GM23338 (cell line): Measurements from ENCODE around the gene NKAIN2. TPM values are rescaled to one million over a fixed set of nuclear protein-coding genes. Genes with fewer than 3 reads are reported as not detected.
"Not testable (repeated sequence)": the region's sequence is repeated elsewhere in the genome, so short reads cannot be mapped to it uniquely, and the experiment has no call there.

Source experiments
- ATAC-seq: fragments of 200-7000 bp; cut with Tn5 transposase; 3 replicates; pipeline ENCODE4 v1.9.1; 2020
- DNase-seq: peaks from one replicate; pipeline ENCODE4 v3.0.0-alpha.2; 2015; ENCODE audit warnings: low spot score
- H2AFZ ChIP-seq: fragments of 200-600 bp; sonication (generic); 2 replicates; pipeline ENCODE4 v1.8.0; 2016; ENCODE audit warnings: antibody characterized with exemption, mild to moderate bottlenecking, moderate library complexity
- H3F3A ChIP-seq: fragments of 200-600 bp; sonication (generic); replicated peaks from 2 replicates; pipeline ENCODE4 v1.8.0; 2017; ENCODE audit warnings: antibody characterized with exemption, mixed run types, low read depth
- H3K27ac ChIP-seq: fragments of 200-600 bp; sonication (generic); 2 replicates; pipeline ENCODE4 v1.6.1; 2016; ENCODE audit warnings: low read depth
- H3K27me3 ChIP-seq: fragments of 200-600 bp; sonication (generic); 2 replicates; pipeline ENCODE4 v1.8.0; 2016; ENCODE audit warnings: mild to moderate bottlenecking, mixed run types, moderate library complexity; ENCODE audit not compliant: insufficient read depth
- H3K36me3 ChIP-seq: fragments of 200-600 bp; sonication (generic); 2 replicates; pipeline ENCODE4 v1.8.0; 2016; ENCODE audit warnings: mild to moderate bottlenecking; ENCODE audit not compliant: insufficient read depth
- H3K4me1 ChIP-seq: fragments of 200-600 bp; sonication (generic); 2 replicates; pipeline ENCODE4 v1.8.0; 2016; ENCODE audit warnings: mild to moderate bottlenecking, moderate library complexity; ENCODE audit not compliant: insufficient read depth
- H3K4me2 ChIP-seq: fragments of 200-600 bp; sonication (generic); 2 replicates; pipeline ENCODE4 v1.7.1; 2017; ENCODE audit warnings: mixed run types
- H3K4me3 ChIP-seq: fragments of 200-600 bp; sonication (generic); 2 replicates; pipeline ENCODE4 v1.6.1; 2016; ENCODE audit warnings: mixed run types
- H3K79me2 ChIP-seq: fragments of 200-600 bp; sonication (generic); replicated peaks from 2 replicates; pipeline ENCODE4 v1.8.0; 2017; ENCODE audit warnings: mild to moderate bottlenecking; ENCODE audit not compliant: insufficient read depth
- H3K9me2 ChIP-seq: fragments of 200-600 bp; sonication (generic); 2 replicates; pipeline ENCODE4 v1.8.0; 2017; ENCODE audit not compliant: insufficient read depth
- H4K20me1 ChIP-seq: fragments of 200-600 bp; sonication (generic); replicated peaks from 2 replicates; pipeline ENCODE4 v1.8.0; 2017; ENCODE audit warnings: mild to moderate bottlenecking; ENCODE audit not compliant: insufficient read depth
- H3K27ac Mint-ChIP-seq: 2 replicates; pipeline ENCODE4 v1.8.0; 2020; ENCODE audit warnings: inconsistent platforms, mild to moderate bottlenecking, moderate library complexity, mixed read lengths
- H3K27me3 Mint-ChIP-seq: 3 replicates; pipeline ENCODE4 v1.8.0; 2022; ENCODE audit warnings: low read depth, mild to moderate bottlenecking, moderate library complexity, mixed read lengths, inconsistent platforms; ENCODE audit not compliant: insufficient read depth, poor library complexity
- H3K36me3 Mint-ChIP-seq: 3 replicates; pipeline ENCODE4 v1.8.0; 2021; ENCODE audit warnings: low read depth, mild to moderate bottlenecking, inconsistent platforms, moderate library complexity, mixed read lengths
- H3K4me1 Mint-ChIP-seq: 3 replicates; pipeline ENCODE4 v1.8.0; 2020; ENCODE audit warnings: mild to moderate bottlenecking, inconsistent platforms, mixed read lengths
- H3K4me3 Mint-ChIP-seq: 3 replicates; pipeline ENCODE4 v1.8.0; 2021; ENCODE audit warnings: moderate library complexity, mild to moderate bottlenecking, inconsistent platforms, mixed read lengths
- H3K9me3 Mint-ChIP-seq: 3 replicates; pipeline ENCODE4 v1.8.0; 2020; ENCODE audit warnings: moderate library complexity, mild to moderate bottlenecking, inconsistent platforms, mixed read lengths
- ETS1 ChIP-seq: IDR thresholded peaks from 2 replicates; pipeline ENCODE4 v1.6.1; 2016; ENCODE audit warnings: antibody characterized with exemption
- EZH2 ChIP-seq: fragments of 200-600 bp; sonication (generic); IDR thresholded peaks from one replicate; pipeline ENCODE4 v1.8.0; 2017; ENCODE audit warnings: antibody characterized with exemption, mild to moderate bottlenecking, low read depth; ENCODE audit not compliant: unreplicated experiment
- EZH2phosphoT487 ChIP-seq: fragments of 200-600 bp; sonication (generic); IDR thresholded peaks from one replicate; pipeline ENCODE4 v1.8.1; 2018; ENCODE audit warnings: antibody characterized with exemption; ENCODE audit not compliant: unreplicated experiment
- NANOG ChIP-seq: IDR thresholded peaks from 2 replicates; pipeline ENCODE4 v1.6.1; 2016; ENCODE audit warnings: antibody characterized with exemption, borderline replicate concordance
- POLR2AphosphoS5 ChIP-seq: IDR thresholded peaks from 2 replicates; pipeline ENCODE4 v1.6.1; 2016; ENCODE audit warnings: antibody characterized with exemption, low read depth
- STAT1 ChIP-seq: IDR thresholded peaks from one replicate; pipeline ENCODE4 v1.6.1; 2016; ENCODE audit warnings: antibody characterized with exemption; ENCODE audit not compliant: unreplicated experiment
- ZNF331 ChIP-seq: fragments of 250-450 bp; sonication (Bioruptor Pico); IDR thresholded peaks from 2 replicates; pipeline ENCODE4 v1.5.0; 2020; ENCODE audit warnings: low read depth, mild to moderate bottlenecking, moderate library complexity
- polyA plus RNA-seq: library from polyadenylated mRNA; unstranded; fragments of >200 nt; fragmentation: Nextera tagmentation; extraction: Ambion mirVana; gene quantifications from 2 replicates; pipeline ENCODE4 v1.2.1, GENCODE V29; 2016
- total RNA-seq: library from RNA; depleted of rRNA; stranded (reverse); fragments of >200 nt; shearing (Covaris generic); gene quantifications from 2 replicates; pipeline ENCODE4 v1.2.3, GENCODE V29; 2014
- TF ChIP-seq, protein P1 (sequence below), 2 experiments: fragments of 200-600 bp in 1 of 2; sonication (generic) in 1 of 2; conservative IDR thresholded peaks; 2 replicates each; pipeline versions ENCODE4 v1.5.1 to v1.6.1; 2016 to 2017; ENCODE audit warnings: antibody characterized with exemption in 2 of 2, low read depth in 2 of 2, mild to moderate bottlenecking in 2 of 2, moderate library complexity in 1 of 2

NKAIN2 gene
- total and polyA plus RNA-seq, 2 experiments from 2014 or later, result 0.39 to 1.1 TPM

- not testable (repeated sequence) for H3F3A ChIP-seq, H3K9me3 Mint-ChIP-seq, H4K20me1 ChIP-seq, H3K27ac Mint-ChIP-seq, H3K4me3 ChIP-seq, H3K36me3 ChIP-seq, H3K27ac ChIP-seq, ATAC-seq, H3K36me3 Mint-ChIP-seq, H3K4me2 ChIP-seq, H3K4me3 Mint-ChIP-seq, H2AFZ ChIP-seq, H3K4me1 ChIP-seq, H3K79me2 ChIP-seq, H3K4me1 Mint-ChIP-seq, H3K27me3 ChIP-seq, DNase-seq, H3K9me2 ChIP-seq, H3K27me3 Mint-ChIP-seq
Observed at GRCh38 chr6:124167249-124167648, 363.6 kb downstream of the NKAIN2 start.

GRCh38 chr6:124190256-124190655 lies 386.6 kb downstream of the NKAIN2 start:
- Histone ChIP-seq H3K9me2 (no peaks in the 10 kb centered on the region), H2AFZ (no peak overlapping the region), H3K4me2 (peak overlapping the region; percentile 12; the same call in 1 of the 2 replicates), H3F3A (no peaks in the 10 kb centered on the region), H3K79me2 (no peaks in the 10 kb centered on the region), H3K27ac (peak overlapping the region; percentile 59; the same call in 1 of the 2 replicates), H3K4me3 (no peak overlapping the region), H3K27me3 (no peaks in the 10 kb centered on the region), H3K36me3 (no peaks in the 10 kb centered on the region), H3K4me1 (peaks cover 8% of the 10 kb centered on the region), H4K20me1 (no peaks in the 10 kb centered on the region)
- no peaks in the 10 kb centered on the region for H3K27me3 Mint-ChIP-seq
- no peak overlapping the region for H3K4me3 Mint-ChIP-seq
- H3K27ac Mint-ChIP-seq, result peak overlapping the region; percentile 74; the same call in 1 of the 2 replicates
- no peaks in the 10 kb centered on the region; the same call in 2 of the 3 replicates for H3K9me3 Mint-ChIP-seq
- peaks cover 13% of the 10 kb centered on the region for H3K4me1 Mint-ChIP-seq
- ATAC-seq (no peak), DNase-seq (peak; percentile 56)
- TF ChIP-seq STAT1, result no peak
- TF ChIP-seq POLR2AphosphoS5, result no peak
- no peak for TF ChIP-seq EZH2
- no peak for TF ChIP-seq NANOG
- TF ChIP-seq, protein P1, sequence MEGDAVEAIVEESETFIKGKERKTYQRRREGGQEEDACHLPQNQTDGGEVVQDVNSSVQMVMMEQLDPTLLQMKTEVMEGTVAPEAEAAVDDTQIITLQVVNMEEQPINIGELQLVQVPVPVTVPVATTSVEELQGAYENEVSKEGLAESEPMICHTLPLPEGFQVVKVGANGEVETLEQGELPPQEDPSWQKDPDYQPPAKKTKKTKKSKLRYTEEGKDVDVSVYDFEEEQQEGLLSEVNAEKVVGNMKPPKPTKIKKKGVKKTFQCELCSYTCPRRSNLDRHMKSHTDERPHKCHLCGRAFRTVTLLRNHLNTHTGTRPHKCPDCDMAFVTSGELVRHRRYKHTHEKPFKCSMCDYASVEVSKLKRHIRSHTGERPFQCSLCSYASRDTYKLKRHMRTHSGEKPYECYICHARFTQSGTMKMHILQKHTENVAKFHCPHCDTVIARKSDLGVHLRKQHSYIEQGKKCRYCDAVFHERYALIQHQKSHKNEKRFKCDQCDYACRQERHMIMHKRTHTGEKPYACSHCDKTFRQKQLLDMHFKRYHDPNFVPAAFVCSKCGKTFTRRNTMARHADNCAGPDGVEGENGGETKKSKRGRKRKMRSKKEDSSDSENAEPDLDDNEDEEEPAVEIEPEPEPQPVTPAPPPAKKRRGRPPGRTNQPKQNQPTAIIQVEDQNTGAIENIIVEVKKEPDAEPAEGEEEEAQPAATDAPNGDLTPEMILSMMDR (conservative IDR thresholded peaks at IDR 0.05; ENCODE audit: low read depth in 2 of 2), result no peak
- H3K36me3 Mint-ChIP-seq, result peaks cover 3% of the 10 kb centered on the region; the same call in 1 of the 3 replicates

DNA sequence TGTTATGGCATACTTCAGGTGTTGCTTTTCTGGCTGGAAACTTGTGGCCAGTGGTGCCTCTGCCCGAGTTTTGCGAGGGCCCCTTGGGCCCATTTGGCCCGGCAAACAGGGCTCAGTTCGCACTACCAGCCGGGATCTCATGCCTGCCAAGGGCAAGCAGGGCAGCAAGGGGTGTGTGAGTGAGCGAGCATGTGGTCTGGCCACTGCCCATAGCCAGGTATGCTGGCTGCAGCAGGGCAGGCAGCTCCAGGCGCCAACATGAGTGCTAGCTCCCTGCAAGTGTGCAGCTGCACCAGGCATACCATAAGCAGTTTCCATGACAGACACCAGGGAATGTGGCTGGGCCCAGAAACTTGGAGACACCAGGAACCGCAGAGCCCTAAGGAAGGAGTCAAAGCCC lies 389.5 kb downstream of the NKAIN2 start:
- H3K27me3 Mint-ChIP-seq, result no peaks in the 10 kb centered on the region
- Histone ChIP-seq H3K4me3 (no peak overlapping the region), H3K9me2 (no peaks in the 10 kb centered on the region), H3K4me1 (peaks cover 11% of the 10 kb centered on the region), H3K27me3 (no peaks in the 10 kb centered on the region), H2AFZ (no peak overlapping the region), H4K20me1 (no peaks in the 10 kb centered on the region), H3K27ac (no peak overlapping the region), H3K4me2 (no peak overlapping the region), H3K36me3 (no peaks in the 10 kb centered on the region), H3F3A (no peaks in the 10 kb centered on the region), H3K79me2 (no peaks in the 10 kb centered on the region)
- no peak overlapping the region for H3K4me3 Mint-ChIP-seq
- no peak for ATAC-seq
- no peak overlapping the region for H3K27ac Mint-ChIP-seq
- peaks cover 22% of the 10 kb centered on the region for H3K4me1 Mint-ChIP-seq
- H3K9me3 Mint-ChIP-seq, result no peaks in the 10 kb centered on the region; the same call in 2 of the 3 replicates
- DNase-seq, result no peak
- peaks cover 3% of the 10 kb centered on the region; the same call in 1 of the 3 replicates for H3K36me3 Mint-ChIP-seq
- TF ChIP-seq ZNF331 (CRISPR knock-in tag), result no peak
- TF ChIP-seq, protein P1 (conservative IDR thresholded peaks at IDR 0.05; ENCODE audit: low read depth in 2 of 2), result no peak
- no peak for TF ChIP-seq ETS1
- TF ChIP-seq EZH2phosphoT487, result no peak
